ENCODE data around the gene IFNL2.
"Not testable (repeated sequence)": the region's sequence is repeated elsewhere in the genome, so short reads cannot be mapped to it uniquely, and the experiment has no call there.

DNA sequence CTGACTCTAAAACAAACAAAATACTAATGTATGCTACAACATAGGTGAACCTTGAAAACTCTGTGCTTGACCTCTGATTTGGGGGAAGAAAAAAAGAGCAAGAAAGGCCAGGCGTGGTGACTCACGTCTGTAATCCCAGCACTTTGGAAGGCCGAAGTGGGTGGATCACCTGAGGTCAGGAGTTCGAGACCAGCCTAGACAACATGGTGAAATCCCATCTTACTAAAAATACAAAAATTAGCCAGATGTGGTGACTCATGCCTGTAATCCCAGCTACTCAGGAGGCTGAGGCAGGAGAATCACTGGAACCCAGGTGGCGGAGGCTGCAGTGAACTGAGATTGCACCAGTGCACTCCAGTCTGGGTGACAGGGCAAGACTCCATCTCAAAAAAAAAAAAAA lies 5.7 kb downstream of the IFNL2 start:
- TF ChIP-seq POLR2A (IDR thresholded peaks at IDR 0.05), result not testable (repeated sequence)
- TF ChIP-seq, protein P1, sequence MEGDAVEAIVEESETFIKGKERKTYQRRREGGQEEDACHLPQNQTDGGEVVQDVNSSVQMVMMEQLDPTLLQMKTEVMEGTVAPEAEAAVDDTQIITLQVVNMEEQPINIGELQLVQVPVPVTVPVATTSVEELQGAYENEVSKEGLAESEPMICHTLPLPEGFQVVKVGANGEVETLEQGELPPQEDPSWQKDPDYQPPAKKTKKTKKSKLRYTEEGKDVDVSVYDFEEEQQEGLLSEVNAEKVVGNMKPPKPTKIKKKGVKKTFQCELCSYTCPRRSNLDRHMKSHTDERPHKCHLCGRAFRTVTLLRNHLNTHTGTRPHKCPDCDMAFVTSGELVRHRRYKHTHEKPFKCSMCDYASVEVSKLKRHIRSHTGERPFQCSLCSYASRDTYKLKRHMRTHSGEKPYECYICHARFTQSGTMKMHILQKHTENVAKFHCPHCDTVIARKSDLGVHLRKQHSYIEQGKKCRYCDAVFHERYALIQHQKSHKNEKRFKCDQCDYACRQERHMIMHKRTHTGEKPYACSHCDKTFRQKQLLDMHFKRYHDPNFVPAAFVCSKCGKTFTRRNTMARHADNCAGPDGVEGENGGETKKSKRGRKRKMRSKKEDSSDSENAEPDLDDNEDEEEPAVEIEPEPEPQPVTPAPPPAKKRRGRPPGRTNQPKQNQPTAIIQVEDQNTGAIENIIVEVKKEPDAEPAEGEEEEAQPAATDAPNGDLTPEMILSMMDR (IDR thresholded peaks at IDR 0.05), result not testable (repeated sequence)

All from uterus (tissue), 2 donors.